SJCRH30 (cell line): ENCODE data around the gene SPDYE1. TPM values are rescaled to one million over a fixed set of nuclear protein-coding genes. Genes with fewer than 3 reads are reported as not detected.
A peak's percentile ranks its signal among the peaks of the same experiment; 100 is the strongest.
"Not testable (repeated sequence)": the region's sequence is repeated elsewhere in the genome, so short reads cannot be mapped to it uniquely, and the experiment has no call there.

Experiments
- DNase-seq, 2 experiments: peaks; one replicate each; pipeline ENCODE4 v3.0.0-alpha.2; 2015 to 2020
- H3K27ac ChIP-seq: fragments of 250-450 bp; sonication (Bioruptor Pico); 2 replicates; pipeline ENCODE4 v1.5.1; 2020; ENCODE audit warnings: mild to moderate bottlenecking, moderate library complexity
- H3K27me3 ChIP-seq: fragments of 250-450 bp; sonication (Bioruptor Pico); 2 replicates; pipeline ENCODE4 v1.5.1; 2020; ENCODE audit warnings: mild to moderate bottlenecking, moderate library complexity
- H3K36me3 ChIP-seq: fragments of 250-450 bp; sonication (Bioruptor Pico); 2 replicates; pipeline ENCODE4 v1.5.1; 2020; ENCODE audit warnings: mild to moderate bottlenecking, moderate library complexity
- H3K4me1 ChIP-seq: fragments of 250-450 bp; sonication (Bioruptor Pico); 2 replicates; pipeline ENCODE4 v1.5.1; 2020; ENCODE audit warnings: mild to moderate bottlenecking, moderate library complexity
- H3K4me3 ChIP-seq: fragments of 250-450 bp; sonication (Bioruptor Pico); 2 replicates; pipeline ENCODE4 v1.5.1; 2020; ENCODE audit warnings: mild to moderate bottlenecking, moderate library complexity
- H3K9me3 ChIP-seq: fragments of 250-450 bp; sonication (Bioruptor Pico); replicated peaks from 2 replicates; pipeline ENCODE4 v1.5.1; 2020; ENCODE audit warnings: mild to moderate bottlenecking, moderate library complexity
- total RNA-seq: library from RNA; depleted of rRNA; stranded (reverse); fragments of >200 nt; shearing (Covaris generic); gene quantifications from 2 replicates; pipeline ENCODE4 v1.2.3, GENCODE V29; 2014

Gene SPDYE1
- total RNA-seq, 1 experiment from 2014 or later: not detected

DNA sequence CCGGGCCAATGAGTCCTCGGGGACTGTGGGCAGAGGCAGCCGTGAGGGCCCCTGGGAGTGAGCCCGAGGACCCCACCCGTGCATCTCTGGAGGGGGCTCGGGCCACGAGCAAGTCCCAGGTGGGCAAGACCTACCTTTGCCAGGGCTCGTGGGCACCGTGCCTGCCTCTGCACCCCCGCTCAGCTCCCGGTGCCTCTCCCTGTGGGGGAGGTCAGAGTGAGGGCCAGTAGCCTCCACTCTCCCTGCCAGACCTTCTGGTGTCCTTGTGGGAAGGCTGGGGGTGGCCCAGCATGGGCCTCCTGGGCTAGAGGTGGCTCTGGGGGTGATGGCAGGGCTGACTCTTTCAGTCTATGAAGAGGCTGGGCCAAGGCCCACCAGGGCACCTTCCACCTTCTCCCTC, 31.7 kb downstream of the SPDYE1 start:
- H3K27me3 ChIP-seq, H3K27ac ChIP-seq, H3K4me3 ChIP-seq, H3K9me3 ChIP-seq, H3K4me1 ChIP-seq, DNase-seq, H3K36me3 ChIP-seq: not testable (repeated sequence)

DNA sequence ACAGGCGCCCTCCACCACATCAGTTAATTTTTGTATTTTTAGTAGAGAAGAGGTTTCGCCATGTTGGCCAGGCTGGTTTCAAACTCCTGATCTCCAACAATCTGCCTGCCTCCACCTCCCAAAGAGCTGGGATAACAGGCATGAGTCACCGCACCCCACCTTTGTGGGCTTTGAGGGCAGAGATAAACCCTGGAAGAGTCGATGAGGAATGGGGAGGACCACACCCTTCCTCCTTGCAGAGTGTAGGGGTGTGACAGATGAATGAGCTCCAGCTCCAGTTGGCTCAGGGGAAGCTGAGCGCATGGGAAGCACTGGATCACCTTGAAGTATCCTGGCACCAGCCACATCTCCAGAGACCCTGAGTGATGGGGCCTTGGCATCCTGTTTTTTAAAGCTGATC, 32.3 kb downstream of the SPDYE1 start:
- not testable (repeated sequence) for H3K36me3 ChIP-seq, H3K9me3 ChIP-seq, H3K4me3 ChIP-seq, DNase-seq, H3K4me1 ChIP-seq, H3K27ac ChIP-seq, H3K27me3 ChIP-seq

DNA sequence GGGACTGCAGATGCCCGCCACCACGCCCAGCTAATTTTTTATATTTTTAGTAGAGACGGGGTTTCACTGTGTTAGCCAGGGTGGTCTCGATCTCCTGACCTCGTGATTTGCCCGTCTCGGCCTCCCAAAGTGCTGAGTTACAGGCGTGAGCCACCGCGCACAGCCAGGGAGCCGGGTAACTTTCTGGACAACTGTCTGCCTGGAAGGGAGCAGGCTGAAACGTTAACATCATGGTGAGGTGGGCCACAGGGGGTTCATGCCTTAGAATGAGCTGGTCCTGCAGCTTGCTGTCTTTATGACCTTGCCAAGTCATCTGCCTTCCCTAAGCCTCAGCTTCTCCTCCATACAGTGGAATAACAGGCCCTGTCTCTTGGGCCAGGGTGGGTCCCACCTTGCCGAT, 33.6 kb downstream of the SPDYE1 start:
- DNase-seq, H3K36me3 ChIP-seq, H3K27ac ChIP-seq, H3K27me3 ChIP-seq, H3K4me3 ChIP-seq, H3K4me1 ChIP-seq, H3K9me3 ChIP-seq: not testable (repeated sequence)

DNA sequence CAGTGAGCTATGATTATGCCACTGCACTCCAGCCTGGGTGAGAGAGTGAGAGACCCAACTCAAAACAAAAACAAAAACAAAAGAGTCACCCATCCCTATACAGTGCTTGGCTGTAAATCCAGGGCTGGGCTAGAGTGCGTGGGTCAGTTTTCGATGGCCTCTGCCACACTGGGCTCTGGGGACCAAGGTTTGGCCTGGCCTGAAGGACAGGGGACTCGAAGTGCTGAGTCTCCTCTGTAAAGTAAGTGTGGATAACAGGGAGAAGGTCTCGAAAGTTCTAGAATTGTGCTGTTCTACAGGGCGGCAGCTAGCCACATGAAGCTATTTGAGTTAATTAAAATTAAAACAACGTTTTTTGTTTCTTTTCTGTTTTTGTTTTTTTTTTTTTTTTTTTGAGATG, 34.3 kb downstream of the SPDYE1 start:
- DNase-seq, H3K4me1 ChIP-seq: not testable (repeated sequence)

DNA sequence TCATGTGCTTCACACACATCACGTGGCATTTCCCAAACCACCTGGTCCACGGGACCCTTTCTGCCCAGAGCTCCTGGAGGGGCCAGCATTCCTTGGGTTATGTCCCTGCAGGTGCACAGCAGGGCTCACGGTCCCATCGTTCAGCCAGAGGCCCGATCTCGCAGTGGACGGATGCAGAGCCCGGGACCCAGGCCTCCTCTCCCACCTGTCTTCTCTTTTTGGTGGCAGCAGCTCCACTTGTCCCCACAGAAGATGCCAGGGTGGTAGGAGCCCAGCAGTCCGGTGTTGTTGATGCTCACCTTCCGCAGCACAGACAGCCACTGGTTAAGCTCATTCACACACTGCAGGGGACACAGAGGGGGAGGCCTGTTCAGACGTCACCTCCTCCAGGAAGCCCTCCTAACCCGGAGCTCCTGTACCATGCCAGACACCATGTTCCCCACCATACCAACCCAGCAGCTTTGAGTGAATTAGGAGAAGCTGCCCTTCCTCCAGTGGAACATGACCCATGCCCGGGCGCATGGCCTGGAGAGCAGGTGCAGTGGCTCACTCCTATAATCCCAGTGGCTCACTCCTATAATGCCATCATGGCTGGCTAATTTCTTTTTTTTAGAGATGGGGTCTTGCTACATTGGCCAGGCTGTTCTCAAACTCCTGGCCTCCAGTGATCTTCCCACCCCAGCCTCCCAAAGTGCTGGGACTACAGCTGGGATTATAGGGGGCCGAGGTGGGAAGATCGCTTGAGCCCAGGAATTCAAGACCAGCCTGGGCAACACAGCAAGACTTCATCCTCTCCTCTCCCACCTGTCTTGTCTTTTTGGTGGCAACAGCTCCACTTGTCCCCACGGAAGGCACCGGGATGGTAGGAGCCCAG, 36.5 kb downstream of the SPDYE1 start:
- not testable (repeated sequence) for H3K36me3 ChIP-seq, H3K4me1 ChIP-seq, H3K4me3 ChIP-seq, H3K9me3 ChIP-seq, DNase-seq, H3K27me3 ChIP-seq, H3K27ac ChIP-seq

More for the DNA sequence above, 34.3 kb downstream of the SPDYE1 start:
- not testable (repeated sequence) for H3K4me3 ChIP-seq, H3K27me3 ChIP-seq, H3K27ac ChIP-seq, H3K36me3 ChIP-seq, H3K9me3 ChIP-seq

DNA sequence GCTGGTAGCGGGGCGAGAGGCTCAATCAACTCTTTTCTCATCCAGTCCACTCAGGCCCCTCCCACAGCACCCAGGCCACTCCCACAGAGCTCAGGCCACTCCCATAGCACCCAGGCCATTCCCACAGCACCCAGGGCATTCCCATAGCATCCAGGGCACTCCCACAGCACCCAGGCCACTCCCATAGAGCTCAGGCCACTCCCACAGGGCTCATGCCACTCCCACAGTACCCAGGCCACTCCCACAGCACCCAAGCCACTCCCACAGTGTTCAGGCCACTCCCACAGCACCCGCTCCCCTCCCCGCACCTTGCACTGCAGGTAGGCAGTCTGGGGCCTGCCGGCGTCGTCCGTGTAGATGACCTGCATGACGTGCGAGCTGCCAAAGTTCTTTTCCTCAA, 38.7 kb downstream of the SPDYE1 start:
- not testable (repeated sequence) for H3K27me3 ChIP-seq, H3K4me1 ChIP-seq, H3K4me3 ChIP-seq, H3K36me3 ChIP-seq, H3K9me3 ChIP-seq, H3K27ac ChIP-seq
- peak in 1 of 2 experiments; percentile 42 for DNase-seq

DNA sequence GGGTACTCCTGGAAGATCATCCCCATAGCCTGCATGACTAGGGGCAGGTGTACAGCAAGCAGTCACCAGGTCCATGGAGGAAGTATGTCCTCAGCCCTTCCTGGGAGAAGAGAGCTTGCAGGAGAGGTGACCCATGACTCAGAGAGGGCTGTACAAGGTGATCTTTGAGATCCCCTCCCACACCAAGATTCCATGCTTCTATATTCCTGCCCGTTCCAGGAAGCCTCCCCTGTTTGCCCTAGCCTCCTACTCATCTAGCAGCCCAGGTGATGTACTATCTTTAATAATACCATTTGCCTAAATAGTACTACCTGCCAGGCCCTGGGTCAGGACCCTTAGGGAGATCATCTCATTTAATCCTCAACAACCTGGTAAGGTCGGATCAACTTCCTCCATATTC, 40.3 kb downstream of the SPDYE1 start:
- H3K4me3 ChIP-seq, DNase-seq, H3K9me3 ChIP-seq, H3K27me3 ChIP-seq, H3K4me1 ChIP-seq, H3K36me3 ChIP-seq, H3K27ac ChIP-seq: not testable (repeated sequence)

DNA sequence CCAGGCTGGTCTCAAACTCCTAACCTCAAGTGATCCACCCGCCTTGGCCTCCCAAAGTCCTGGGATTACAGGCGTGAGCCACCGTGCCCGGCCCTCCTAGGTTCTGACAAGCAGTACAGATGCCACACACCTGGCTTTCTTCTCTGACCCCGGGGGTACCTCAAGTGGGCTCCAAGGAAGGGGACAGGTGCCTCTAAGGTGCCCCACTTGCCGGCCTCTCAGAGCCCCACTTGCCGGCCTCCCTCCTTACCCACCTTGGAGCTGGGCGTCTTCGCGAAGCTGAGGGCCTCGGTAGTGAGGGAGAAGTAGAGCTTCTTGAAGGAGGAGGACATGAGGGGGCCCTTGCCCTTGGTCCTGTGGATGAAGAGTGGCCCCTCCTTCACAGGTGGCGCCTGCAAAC, 40.9 kb downstream of the SPDYE1 start:
- not testable (repeated sequence) for DNase-seq, H3K27me3 ChIP-seq, H3K4me3 ChIP-seq, H3K9me3 ChIP-seq, H3K4me1 ChIP-seq, H3K27ac ChIP-seq, H3K36me3 ChIP-seq

DNA sequence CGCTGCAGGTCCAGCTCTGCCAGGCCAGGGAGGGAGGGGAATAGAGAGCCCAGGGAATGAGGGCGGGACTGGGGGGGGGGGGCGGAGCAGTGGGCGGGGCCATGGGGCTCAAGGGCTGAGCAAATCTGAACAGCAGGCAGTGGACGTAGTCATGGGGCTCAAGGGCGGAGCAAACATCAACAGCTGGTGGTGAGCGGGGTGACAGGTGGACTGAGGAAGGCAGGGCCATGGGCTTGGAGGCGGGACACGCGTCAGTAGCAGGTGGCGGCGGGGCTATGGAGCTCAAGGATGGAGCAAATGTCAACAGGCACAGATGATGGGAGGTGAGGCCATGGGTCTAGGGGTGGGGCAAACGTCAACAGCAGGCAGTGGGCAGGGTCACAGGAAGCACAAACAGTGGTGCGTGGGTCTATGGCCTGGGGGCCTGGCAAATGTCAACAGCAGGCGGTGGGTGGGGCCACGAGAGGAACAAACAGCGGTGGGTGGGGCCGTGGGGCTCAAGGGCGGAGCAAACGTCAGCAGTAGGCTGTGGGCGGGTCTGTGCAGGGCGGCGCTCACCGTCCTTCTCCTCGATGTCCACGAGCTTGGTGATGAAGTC, 41.4 kb downstream of the SPDYE1 start:
- H3K4me3 ChIP-seq: 0 out of 2 replicates have a peak overlapping the region, but pooled peaks have one; percentile 21

DNA sequence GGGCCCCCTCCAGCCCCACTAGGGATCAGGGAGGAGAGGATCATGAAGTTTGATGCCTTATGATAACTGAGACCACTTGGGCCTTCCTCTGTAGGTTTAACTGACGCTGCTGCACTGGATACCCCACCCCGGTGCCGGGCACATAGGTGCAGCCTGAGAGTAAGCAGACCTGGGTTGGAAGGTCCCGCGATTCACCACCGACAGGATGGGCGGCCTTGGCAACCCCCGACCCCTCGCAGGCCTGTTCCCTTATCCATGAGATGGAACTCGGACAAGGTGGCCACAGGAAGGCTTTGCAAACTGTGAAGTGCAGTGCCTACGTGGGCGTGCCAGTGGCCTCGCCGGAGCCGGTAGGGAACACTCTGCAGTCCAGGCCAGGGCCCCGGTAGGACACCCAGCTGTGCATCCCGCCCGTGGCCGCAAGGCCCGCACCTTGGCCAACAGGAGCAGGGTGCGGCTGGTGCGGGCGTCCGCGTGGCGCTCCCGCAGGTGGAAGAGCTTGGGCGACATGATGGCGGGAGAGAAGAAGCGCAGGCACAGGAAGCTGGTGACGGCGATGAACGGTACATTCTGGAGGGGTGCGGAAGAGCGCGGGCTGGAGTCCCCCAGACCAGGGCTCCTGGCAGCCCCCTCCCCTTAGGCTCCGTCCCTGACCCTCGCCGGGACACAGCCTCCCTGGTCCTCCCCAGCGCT, 42.2 kb downstream of the SPDYE1 start:
- H3K9me3 ChIP-seq, DNase-seq, H3K36me3 ChIP-seq, H3K4me3 ChIP-seq, H3K4me1 ChIP-seq, H3K27me3 ChIP-seq, H3K27ac ChIP-seq: not testable (repeated sequence)

More for the DNA sequence above, 41.4 kb downstream of the SPDYE1 start:
- DNase-seq: peak; percentile 90 to 91
- H3K9me3 ChIP-seq, H3K4me1 ChIP-seq, H3K36me3 ChIP-seq, H3K27ac ChIP-seq, H3K27me3 ChIP-seq: not testable (repeated sequence)

DNA sequence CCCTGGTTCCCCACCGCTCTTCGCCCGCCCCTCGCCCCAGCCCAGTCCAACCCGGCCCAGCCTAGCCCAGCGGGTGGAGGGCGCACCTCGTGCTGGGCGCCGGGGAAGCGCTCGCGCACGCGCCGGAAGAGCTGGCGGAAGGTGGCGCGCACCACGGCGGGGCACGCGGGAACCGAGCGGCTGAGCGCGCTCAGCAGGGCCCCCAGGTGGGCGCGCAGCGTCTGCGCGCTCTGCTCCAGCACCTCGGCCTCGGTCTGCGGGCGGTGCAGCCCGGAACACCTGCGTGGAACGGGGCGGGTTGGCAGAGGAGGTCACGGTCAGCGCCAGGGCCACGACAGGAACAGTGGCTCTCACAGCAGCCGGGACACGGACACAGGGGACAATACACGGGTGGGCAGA, 42.8 kb downstream of the SPDYE1 start:
- H3K4me1 ChIP-seq, H3K4me3 ChIP-seq, H3K36me3 ChIP-seq, H3K27ac ChIP-seq, H3K27me3 ChIP-seq, H3K9me3 ChIP-seq, DNase-seq: not testable (repeated sequence)

DNA sequence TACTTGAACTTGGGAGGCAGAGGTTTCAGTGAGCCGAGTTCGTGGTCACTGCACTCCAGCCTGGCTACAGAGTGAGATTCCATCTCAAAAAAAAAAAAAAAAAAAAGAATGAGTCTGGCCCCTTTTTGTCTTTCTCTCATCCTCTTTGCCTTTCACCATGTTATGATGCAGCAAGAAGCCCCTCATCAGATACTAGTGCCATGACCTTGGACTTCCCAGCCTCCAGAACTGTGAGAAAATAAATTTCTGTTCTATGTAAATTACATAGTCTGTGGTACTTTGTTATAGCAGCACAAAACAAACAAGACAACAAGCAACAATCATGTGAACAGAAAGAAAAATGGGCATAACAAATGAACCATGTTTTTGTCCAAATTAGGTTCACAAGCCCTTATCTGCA, 44.5 kb downstream of the SPDYE1 start:
- DNase-seq: no peak
- Histone ChIP-seq H3K27me3 (no peaks in the 10 kb centered on the region), H3K27ac (no peak overlapping the region), H3K4me1 (peaks cover 4% of the 10 kb centered on the region; the same call in 1 of the 2 replicates), H3K4me3 (no peak overlapping the region), H3K36me3 (no peaks in the 10 kb centered on the region), H3K9me3 (no peaks in the 10 kb centered on the region)

DNA sequence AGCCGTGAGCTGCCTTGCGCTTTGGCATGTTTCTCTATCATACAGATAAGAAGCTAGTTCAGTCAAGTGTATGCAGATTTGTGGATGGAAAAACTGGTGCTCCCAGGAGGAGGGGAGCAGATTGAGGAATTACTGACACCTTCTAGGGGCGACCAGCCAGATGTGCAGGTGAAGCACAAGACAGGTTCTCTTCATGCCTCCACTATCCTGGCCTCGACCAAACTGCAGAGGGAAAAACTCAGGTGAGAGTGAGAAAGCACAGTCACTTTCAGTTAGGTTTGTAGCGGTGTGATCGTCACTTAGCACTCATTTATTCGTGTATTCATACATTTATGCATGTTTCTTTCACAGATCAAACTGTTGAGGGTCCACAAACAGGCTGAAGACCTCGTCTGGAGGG, 46.2 kb downstream of the SPDYE1 start:
- H3K4me3 ChIP-seq: peak overlapping the region; percentile 91
- no peaks in the 10 kb centered on the region for H3K27me3 ChIP-seq
- peaks cover 4% of the 10 kb centered on the region; the same call in 1 of the 2 replicates for H3K4me1 ChIP-seq
- no peak for DNase-seq
- H3K9me3 ChIP-seq: no peaks in the 10 kb centered on the region
- peak overlapping the region; percentile 41 for H3K27ac ChIP-seq
- H3K36me3 ChIP-seq: no peaks in the 10 kb centered on the region

DNA sequence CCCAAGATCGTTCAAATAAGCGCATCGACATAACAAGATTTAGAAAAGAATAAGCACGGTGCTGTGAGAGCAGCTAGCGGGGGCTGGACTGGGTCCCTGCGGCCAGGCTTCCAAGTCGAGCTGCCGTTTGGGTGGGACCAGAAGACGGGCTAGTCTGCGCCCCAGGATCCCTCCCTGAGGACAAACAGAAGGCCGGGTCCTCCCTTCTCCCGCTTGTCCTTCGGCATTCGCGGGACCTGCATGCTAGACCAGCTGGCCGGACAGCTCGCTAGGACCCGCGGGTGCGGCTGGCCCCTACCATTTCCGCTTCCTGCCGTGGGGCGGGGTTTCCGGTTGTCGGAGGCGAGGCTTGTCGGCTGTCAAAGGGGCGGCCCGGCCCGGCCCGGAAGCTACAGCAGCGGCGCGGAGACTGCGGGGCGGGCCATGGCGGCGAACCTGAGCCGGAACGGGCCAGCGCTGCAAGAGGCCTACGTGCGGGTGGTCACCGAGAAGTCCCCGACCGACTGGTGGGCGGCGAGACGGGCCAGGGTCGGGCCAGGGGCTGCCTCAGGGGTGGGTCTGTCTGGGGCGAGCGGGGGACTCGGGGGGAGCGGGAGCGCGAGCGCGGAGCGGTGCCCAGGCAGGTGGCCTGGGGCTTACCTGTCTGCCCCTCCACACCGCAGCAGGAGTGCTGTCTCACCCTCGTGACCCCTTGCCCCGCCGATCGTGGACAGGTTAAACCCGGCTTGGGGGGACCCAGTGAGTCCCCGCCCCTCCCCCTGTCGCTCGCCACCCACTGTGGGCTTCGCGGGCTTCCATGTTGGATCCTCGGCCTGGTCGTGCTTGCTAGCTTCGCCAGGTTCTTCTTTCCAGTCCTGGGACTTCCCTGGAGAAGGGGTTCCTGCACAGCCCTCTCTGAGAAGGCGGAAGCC, 46.9 kb downstream of the SPDYE1 start, which contains the start of gene DBNL:
Gene DBNL, plus strand, starts transcription at position 388 of the 911 bp plus-strand sequence. Its CDS starts 36 bp downstream, at position 424.
- peak within 1 kb of the TSS; percentile 91 for H3K4me3 ChIP-seq
- H3K9me3 ChIP-seq: no peaks in the 10 kb centered on the region
- H3K27ac ChIP-seq: peak within 1 kb of the TSS; percentile 41
- peak; percentile 93 to 95 for DNase-seq
- no peaks in the 10 kb centered on the region for H3K27me3 ChIP-seq
- H3K4me1 ChIP-seq: peaks cover 4% of the 10 kb centered on the region; the same call in 1 of the 2 replicates
- no peaks in the 10 kb centered on the region for H3K36me3 ChIP-seq
